Pulmonary artery endothelial cell (primary cell): ENCODE results near the gene CHST4. TPM values are rescaled to one million over a fixed set of nuclear protein-coding genes. Genes with fewer than 3 reads are reported as not detected.
"Not testable (repeated sequence)": the region's sequence is repeated elsewhere in the genome, so short reads cannot be mapped to it uniquely, and the experiment has no call there.

Source experiments
- DNase-seq: peaks from one replicate; pipeline ENCODE4 v3.0.0-alpha.2; 2011; ENCODE audit warnings: low read depth, low spot score
- total RNA-seq: library from RNA; depleted of rRNA; stranded (reverse); fragments of >200 nt; gene quantifications from 2 replicates; pipeline ENCODE4 v1.2.3, GENCODE V29; 2014

Gene CHST4
- total RNA-seq, 1 donor from 2014 or later, result not detected

DNA sequence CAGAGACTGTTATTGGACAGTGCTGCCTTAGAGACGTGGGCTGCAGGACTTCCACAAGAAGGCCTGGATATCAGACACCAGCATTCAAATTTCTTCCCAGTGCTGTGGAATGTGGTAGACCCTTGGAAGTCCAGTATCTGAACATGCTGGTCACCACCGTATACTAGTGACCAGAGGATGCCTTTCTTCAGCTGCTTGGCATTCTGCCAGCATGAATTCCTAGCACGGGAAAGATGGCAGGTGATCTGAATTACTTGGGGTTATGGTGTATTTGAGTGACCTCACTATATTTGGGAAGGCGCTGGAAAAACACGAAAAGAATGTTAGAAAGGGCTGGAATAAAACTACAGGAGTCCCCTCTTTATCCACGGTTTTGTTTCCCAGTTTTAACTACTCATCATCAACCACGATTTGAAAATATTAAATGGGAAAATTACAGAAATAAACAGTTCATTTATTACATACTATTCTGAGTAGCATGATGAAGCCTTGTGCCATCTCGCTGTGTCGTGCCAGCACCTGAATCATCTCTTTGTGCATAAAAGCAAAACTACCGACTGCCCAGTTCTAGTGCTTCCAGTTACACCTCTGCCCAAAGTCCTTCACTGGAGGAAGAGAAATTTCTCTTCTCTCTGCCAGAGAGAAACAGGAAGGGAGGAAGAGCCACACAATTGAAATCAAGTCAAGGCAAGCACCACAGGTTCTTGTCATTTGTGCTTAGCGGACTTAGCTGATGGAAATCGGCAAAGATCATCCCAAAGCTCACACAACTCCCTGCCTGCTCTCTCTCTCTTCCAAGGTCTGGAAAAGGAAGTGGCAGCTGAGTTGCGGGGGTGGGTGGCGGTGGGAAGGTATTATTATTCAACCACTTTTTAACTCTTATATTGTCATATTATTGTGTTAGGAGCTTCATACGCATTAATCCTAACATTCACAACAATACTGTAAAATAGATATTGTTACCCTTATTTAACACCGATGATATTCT is 1.4 kb upstream of the CHST4 start:
- no peak for DNase-seq

DNA sequence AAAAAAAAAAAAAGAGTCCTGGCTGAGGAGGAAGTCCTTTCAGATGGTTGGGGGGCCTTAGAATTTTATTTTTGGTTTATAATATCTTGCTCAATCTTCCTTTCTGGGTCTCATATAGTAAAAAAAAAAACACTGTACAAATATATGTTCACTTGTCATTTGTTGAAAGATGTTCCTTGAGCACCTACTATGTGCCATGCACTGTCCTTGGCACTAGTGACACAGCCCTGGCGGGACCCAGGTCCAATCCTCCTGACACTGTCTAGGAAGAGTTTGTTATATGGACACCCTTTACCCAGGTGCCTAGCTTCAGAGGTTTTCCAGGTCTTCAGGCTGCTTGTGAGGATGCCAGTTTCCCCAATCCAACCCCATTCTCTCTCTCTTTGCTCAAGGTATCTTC is 2.0 kb downstream of the CHST4 start:
- DNase-seq, result no peak

GRCh38 chr16:71528863-71529262 is 2.6 kb downstream of the CHST4 start:
- no peak for DNase-seq

- no peak for DNase-seq
These were observed 6.1 kb downstream of the CHST4 start for GRCh38 chr16:71532366-71532765.

- DNase-seq, result no peak
These were observed 10.7 kb downstream of the CHST4 start for GRCh38 chr16:71536752-71537499.

GRCh38 chr16:71537643-71538042 is 11.4 kb downstream of the CHST4 start:
- DNase-seq, result no peak

- no peak for DNase-seq
These were observed 16.2 kb downstream of the CHST4 start for GRCh38 chr16:71542377-71542776.

DNA sequence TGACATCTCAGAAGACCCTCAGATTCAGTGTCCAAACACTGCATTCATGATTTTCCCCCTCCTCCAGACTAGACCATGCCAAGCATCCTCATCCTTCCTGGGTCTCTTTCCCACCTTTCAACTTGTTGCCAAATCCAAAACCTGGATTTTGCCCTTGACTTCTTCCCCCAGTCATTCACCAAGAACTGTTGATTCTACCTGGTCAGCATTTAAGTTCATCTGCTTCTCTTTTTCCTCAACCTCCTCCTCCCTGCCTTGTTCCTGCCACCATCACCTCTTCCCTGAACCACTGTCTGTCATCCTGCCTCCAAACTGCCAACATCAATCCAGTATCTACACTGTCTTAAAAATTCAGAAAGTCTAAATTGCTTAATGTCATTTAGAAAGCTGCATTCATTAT is 20.9 kb downstream of the CHST4 start:
- no peak for DNase-seq

- no peak for DNase-seq
These were observed 26.7 kb downstream of the CHST4 start for GRCh38 chr16:71552698-71553503.

DNA sequence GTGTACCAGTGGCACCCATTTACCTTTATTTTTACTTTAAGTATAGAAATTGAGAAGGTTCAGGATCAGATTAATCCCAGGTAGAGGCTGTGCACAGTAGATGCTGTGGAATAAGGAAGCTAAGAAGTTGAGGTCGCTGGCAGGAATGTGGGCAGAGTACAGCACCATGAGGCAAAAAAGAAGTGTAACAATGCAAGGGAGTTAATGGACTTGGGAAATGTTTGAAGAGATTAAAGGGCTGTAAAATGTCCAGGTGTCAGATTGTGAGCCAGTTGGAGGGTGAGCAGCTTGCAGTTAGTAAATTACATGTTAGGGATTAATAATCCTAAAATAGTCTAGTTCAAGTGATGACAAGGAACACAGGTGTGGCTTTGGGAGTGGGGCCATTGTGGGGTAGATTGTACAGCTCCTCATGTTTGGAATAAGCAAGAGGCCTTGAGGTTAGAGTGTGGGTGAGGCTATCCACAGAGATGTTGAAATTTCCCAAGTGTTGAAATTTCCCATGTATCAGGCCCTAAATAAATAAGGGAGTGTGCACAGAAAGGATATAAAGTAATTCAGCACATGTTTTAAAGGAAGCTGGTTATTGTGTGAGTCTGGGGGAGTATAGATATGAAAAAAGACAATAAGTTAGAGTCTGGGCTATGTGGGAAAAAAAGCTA is 29.1 kb downstream of the CHST4 start:
- no peak for DNase-seq

DNA sequence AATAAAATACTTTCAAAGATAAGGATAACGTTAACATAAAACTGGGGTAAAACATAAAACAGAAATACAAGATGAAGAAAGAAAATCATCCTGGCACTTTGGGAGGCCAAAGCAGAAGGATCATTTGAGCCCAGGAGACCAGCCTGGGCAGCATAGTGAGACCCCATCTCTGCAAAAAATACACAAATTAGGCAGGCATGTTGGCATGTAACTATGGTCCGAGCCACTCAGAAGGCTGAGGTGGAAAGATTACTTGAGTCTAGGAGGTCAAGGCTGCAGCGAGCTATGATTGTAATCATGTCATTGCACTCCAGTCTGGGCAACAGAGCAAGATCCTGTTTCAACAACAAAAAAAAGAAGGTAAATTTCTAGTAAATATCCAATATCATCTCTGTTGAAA is 31.1 kb downstream of the CHST4 start:
- DNase-seq, result no peak

DNA sequence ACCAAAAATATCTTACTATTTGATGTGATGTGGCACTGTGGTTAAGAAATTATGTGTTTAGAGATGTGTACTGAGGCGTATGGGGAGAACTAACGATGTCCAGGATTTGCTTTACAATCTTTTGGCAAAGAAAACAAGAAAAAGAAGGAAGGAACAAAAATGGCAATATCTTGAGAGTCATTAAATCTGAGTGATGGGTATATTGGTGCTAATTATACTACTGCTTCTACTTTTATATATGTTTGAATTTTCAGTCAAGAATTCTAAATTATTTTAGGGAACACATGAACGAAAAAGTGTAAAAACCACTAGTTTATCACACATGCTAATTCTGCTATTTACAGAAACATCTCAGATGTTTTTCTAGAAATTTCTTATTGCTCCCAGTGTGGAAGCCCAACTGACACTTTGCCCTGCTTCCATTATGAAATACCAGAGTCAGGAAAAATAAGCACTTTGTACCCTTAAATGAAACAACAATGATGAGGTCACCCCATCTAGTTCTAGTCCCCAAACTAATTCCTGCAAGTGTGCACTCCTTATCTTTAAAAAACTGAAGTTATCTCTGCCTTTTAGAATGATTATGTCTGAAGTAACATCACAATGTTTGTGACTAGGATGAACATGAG is 31.8 kb downstream of the CHST4 start:
- DNase-seq, result no peak

- no peak for DNase-seq
These were observed 33.6 kb downstream of the CHST4 start for GRCh38 chr16:71559855-71560254.

GRCh38 chr16:71561886-71562285 is 35.7 kb downstream of the CHST4 start:
- not testable (repeated sequence) for DNase-seq

GRCh38 chr16:71562552-71562951 is 36.3 kb downstream of the CHST4 start:
- no peak for DNase-seq

GRCh38 chr16:71564335-71564967 is 38.2 kb downstream of the CHST4 start:
- DNase-seq, result no peak

DNA sequence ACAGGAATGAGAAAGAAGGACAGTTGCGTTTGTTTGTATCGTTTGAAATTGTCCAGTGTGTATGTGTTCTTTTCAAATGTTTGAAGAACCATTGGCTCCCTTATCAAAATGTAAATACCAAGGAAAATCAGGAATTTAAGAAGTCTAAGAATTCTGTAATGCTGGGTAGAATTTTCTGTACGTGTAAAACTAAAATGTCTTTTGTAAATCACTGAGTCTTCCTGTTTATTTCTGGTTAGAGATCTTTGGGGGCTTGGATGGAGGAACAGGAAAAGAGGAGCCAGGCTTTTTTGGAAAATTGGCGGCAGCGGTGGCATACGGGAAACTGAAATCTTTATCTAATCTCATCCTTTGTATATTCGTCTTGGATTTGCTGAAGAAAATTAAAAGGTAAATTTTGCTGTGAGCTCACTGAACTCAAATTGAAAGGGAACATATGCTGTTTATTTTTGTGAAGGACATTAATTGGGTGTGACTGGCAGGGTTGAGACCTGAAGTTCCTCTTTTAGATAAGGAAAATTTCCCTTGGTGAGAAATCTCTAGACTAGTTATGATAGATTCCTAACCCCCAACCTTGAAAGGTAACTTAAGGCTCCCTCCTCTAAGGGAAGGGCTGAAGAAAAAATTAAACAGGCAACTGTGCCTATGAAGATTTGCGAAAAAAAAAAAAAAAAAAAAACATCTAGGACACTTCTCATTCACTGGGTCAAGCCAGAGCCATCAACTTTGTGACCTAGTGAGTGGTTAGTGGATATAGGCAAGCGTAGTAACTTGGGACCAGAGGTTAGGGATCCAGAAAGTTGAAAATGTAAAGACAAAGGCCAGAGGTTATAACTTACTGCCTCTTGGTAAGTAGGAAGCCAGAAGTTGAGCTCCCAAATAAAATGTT is 39.8 kb downstream of the CHST4 start:
- DNase-seq, result no peak

DNA sequence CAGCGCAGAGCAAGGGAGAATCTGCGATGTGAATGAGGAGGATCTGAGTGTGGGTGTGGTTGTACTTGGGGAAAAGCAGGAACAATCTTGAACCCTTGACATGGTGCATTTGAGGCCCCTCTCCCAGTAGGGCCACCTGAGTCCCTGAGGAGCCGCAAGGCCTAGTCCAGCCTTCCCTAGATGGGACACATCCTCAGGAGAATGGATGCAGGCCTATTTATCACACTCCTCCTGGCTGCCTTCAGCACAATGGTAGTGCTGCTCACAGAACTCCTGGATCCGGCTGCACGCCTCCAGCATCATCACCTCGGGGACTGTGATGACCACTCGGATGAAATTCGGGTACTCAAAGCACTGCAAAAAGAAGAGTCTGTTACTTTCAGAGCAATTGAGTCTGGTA is 41.7 kb downstream of the CHST4 start:
- no peak for DNase-seq

DNA sequence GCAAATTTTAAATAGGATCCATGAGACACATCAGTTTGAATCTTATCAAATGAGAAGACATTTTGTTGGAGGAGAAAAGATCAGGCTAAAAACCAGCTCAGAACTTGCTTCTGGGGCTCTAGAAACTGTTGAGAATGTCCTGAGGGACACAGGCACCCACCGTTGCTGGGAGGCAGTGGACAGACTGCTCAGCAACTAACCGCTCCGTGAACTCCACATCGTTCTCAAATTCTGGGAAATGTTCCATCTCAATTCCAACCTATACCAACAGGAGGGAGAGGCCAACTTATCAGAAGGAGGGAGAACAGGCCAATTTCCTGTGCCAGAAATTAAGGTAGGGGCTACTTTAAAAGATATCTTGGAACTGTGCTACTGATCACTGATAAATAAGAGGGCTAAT is 42.3 kb downstream of the CHST4 start:
- no peak for DNase-seq
